CD14-positive monocyte (primary cell): ENCODE data around the gene ARL14EPL. TPM values are rescaled to one million over a fixed set of nuclear protein-coding genes. Genes with fewer than 3 reads are reported as not detected.

Source experiments
- DNase-seq, 3 donors: peaks; one replicate each; pipeline ENCODE4 v3.0.0-alpha.2; 2011 to 2022
- H2AFZ ChIP-seq: 2 replicates; pipeline ENCODE4 v1.6.0; 2012; ENCODE audit warnings: mild to moderate bottlenecking, low read depth, low read length, inconsistent platforms; ENCODE audit not compliant: insufficient read depth, poor library complexity, severe bottlenecking
- H3K27ac ChIP-seq, 2 donors: 1 replicate in 1 of 2; 2 replicates in 1 of 2; pipeline ENCODE4 v1.5.1; 2012 to 2013; ENCODE audit warnings: low read length in 2 of 2, control low read depth in 1 of 2, inconsistent platforms in 1 of 2, low read depth in 1 of 2, mild to moderate bottlenecking in 1 of 2
- H3K27me3 ChIP-seq, 2 donors: one replicate each; pipeline versions ENCODE4 v1.6.0 to v1.6.1; 2011 to 2013; ENCODE audit warnings: low read length in 2 of 2; ENCODE audit not compliant: control insufficient read depth in 2 of 2, insufficient read depth in 2 of 2
- H3K36me3 ChIP-seq, 2 donors: replicated peaks in 1 of 2; 1 replicate in 1 of 2; 2 replicates in 1 of 2; pipeline versions ENCODE4 v1.5.1 to v1.6.1; 2012 to 2013; ENCODE audit warnings: low read length in 2 of 2, control low read depth in 1 of 2, inconsistent platforms in 1 of 2, mild to moderate bottlenecking in 1 of 2; ENCODE audit not compliant: insufficient read depth in 2 of 2, control insufficient read depth in 1 of 2
- H3K4me1 ChIP-seq, 2 donors: 1 replicate in 1 of 2; 2 replicates in 1 of 2; pipeline versions ENCODE4 v1.5.1 to v1.6.1; 2012 to 2013; ENCODE audit warnings: low read length in 2 of 2, control low read depth in 1 of 2, inconsistent platforms in 1 of 2, mild to moderate bottlenecking in 1 of 2, moderate library complexity in 1 of 2; ENCODE audit not compliant: insufficient read depth in 2 of 2, control insufficient read depth in 1 of 2
- H3K4me2 ChIP-seq: replicated peaks from 2 replicates; pipeline ENCODE3; 2012; ENCODE audit warnings: low read length, moderate library complexity, mild to moderate bottlenecking; ENCODE audit not compliant: poor library complexity, severe bottlenecking; ENCODE audit errors: extremely low read depth
- H3K4me3 ChIP-seq, 3 experiments: fragments of 200-600 bp in 1 of 3; sonication (generic) in 1 of 3; replicated peaks in 1 of 3; 1 replicate in 2 of 3; 2 replicates in 1 of 3; pipeline ENCODE4 v1.5.1; 2011 to 2013; ENCODE audit warnings: low read length in 3 of 3, mild to moderate bottlenecking in 3 of 3, control low read depth in 2 of 3, low read depth in 2 of 3, inconsistent platforms in 1 of 3, moderate library complexity in 1 of 3
- H3K79me2 ChIP-seq: 2 replicates; pipeline ENCODE4 v1.6.0; 2012; ENCODE audit warnings: mild to moderate bottlenecking, control low read depth, inconsistent platforms, low read length, moderate library complexity; ENCODE audit not compliant: insufficient read depth
- H3K9ac ChIP-seq: 2 replicates; pipeline ENCODE4 v1.6.0; 2017; ENCODE audit warnings: low read length, mild to moderate bottlenecking; ENCODE audit not compliant: insufficient read depth, poor library complexity, severe bottlenecking
- H3K9me3 ChIP-seq, 2 donors: replicated peaks in 1 of 2; 1 replicate in 1 of 2; 2 replicates in 1 of 2; pipeline versions ENCODE4 v1.5.1 to v1.6.1; 2012 to 2013; ENCODE audit warnings: low read length in 2 of 2, control low read depth in 1 of 2; ENCODE audit not compliant: control insufficient read depth in 1 of 2, insufficient read depth in 1 of 2
- H4K20me1 ChIP-seq: 2 replicates; pipeline ENCODE4 v1.6.0; 2012; ENCODE audit warnings: mild to moderate bottlenecking, low read length, control low read depth, moderate library complexity; ENCODE audit not compliant: insufficient read depth
- H3K27ac Mint-ChIP-seq, 7 donors: one replicate each; pipeline ENCODE4 v1.8.0; 2020; ENCODE audit warnings: mild to moderate bottlenecking in 7 of 7, mixed read lengths in 7 of 7, moderate library complexity in 6 of 7, inconsistent platforms in 2 of 7
- H3K27me3 Mint-ChIP-seq, 3 donors: one replicate each; pipeline ENCODE4 v1.8.0; 2021 to 2022; ENCODE audit warnings: low read depth in 3 of 3, mild to moderate bottlenecking in 3 of 3, mixed read lengths in 3 of 3, moderate library complexity in 3 of 3, inconsistent platforms in 1 of 3
- H3K36me3 Mint-ChIP-seq, 2 donors: one replicate each; pipeline ENCODE4 v1.8.0; 2020; ENCODE audit warnings: mixed read lengths in 2 of 2, inconsistent platforms in 1 of 2, mild to moderate bottlenecking in 1 of 2
- H3K4me1 Mint-ChIP-seq: one replicate; pipeline ENCODE4 v1.8.0; 2020; ENCODE audit warnings: mild to moderate bottlenecking, mixed read lengths
- H3K4me3 Mint-ChIP-seq, 2 donors: one replicate each; pipeline ENCODE4 v1.8.0; 2020; ENCODE audit warnings: mild to moderate bottlenecking in 2 of 2, mixed read lengths in 2 of 2, moderate library complexity in 1 of 2
- H3K9me3 Mint-ChIP-seq, 7 donors: one replicate each; pipeline ENCODE4 v1.8.0; 2020 to 2022; ENCODE audit warnings: mixed read lengths in 7 of 7, mild to moderate bottlenecking in 6 of 7, moderate library complexity in 6 of 7, inconsistent platforms in 2 of 7
- WGBS: methylation state at CpG from one replicate; pipeline ENCODE4 v1.1.5; 2013; ENCODE audit warnings: missing lambda C conversion rate; ENCODE audit not compliant: insufficient coverage; 5-methylcytosine and 5-hydroxymethylcytosine counted together
- intact Hi-C, 2 donors: fragments of 100-400 bp; cut with micrococcal nuclease; formaldehyde crosslinking; loops; one replicate each; pipeline versions ENCODE4 v1.15.0 to v1.15.1; 2023
- polyA plus RNA-seq, 3 donors: library from polyadenylated mRNA; depleted of rRNA in 1 of 3; unstranded in 2 of 3; stranded (reverse) in 1 of 3; fragments of 300-500 nt in 2 of 3; fragments of >200 nt in 1 of 3; fragmentation: Illumina TruSeq in 2 of 3; gene quantifications; 1 replicate in 2 of 3; 2 replicates in 1 of 3; pipeline ENCODE4 v1.2.3, GENCODE V29; 2012 to 2021
- TF ChIP-seq, protein P1 (sequence below): fragments of 200-600 bp; IDR thresholded peaks from one replicate; pipeline ENCODE4 v1.8.0; 2022; ENCODE audit warnings: antibody characterized with exemption, mild to moderate bottlenecking

The ARL14EPL gene
- polyA plus RNA-seq, 3 donors: 0.11 TPM; not detected in 2

DNA sequence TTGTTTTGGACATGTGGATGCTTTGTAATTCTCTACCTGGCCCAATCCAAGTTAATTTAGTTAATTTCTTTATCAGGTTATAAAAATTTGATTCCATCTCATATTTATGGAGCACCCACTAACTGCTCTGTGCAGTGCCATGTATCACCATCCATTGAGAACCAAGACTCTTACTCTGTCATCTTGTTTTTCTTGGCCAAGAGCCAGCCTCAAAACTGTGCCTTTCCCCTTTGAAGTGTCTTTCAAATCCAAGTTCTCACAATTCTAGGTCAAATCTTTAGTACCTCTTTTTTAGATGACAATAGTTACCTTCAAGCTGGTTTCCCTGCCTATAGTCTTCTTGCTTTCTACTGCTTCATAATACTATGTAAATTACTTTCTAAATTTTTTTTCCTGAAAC lies 55.8 kb downstream of the ARL14EPL start:
- no peak overlapping the region for H3K27ac Mint-ChIP-seq
- Histone ChIP-seq H3K27me3 (no peaks in the 10 kb centered on the region), H3K4me1 (peaks cover 18 to 22% of the 10 kb centered on the region in 2 donors), H3K9ac (no peak overlapping the region), H3K79me2 (peaks cover 54% of the 10 kb centered on the region), H2AFZ (no peak overlapping the region), H3K27ac (no peak overlapping the region), H3K36me3 (peaks cover 22 to 45% of the 10 kb centered on the region in 2 donors), H3K9me3 (no peaks in the 10 kb centered on the region), H3K4me3 (no peak overlapping the region), H3K4me2 (no peak overlapping the region), H4K20me1 (no peaks in the 10 kb centered on the region)
- H3K4me3 Mint-ChIP-seq: no peak overlapping the region
- TF ChIP-seq, protein P1, sequence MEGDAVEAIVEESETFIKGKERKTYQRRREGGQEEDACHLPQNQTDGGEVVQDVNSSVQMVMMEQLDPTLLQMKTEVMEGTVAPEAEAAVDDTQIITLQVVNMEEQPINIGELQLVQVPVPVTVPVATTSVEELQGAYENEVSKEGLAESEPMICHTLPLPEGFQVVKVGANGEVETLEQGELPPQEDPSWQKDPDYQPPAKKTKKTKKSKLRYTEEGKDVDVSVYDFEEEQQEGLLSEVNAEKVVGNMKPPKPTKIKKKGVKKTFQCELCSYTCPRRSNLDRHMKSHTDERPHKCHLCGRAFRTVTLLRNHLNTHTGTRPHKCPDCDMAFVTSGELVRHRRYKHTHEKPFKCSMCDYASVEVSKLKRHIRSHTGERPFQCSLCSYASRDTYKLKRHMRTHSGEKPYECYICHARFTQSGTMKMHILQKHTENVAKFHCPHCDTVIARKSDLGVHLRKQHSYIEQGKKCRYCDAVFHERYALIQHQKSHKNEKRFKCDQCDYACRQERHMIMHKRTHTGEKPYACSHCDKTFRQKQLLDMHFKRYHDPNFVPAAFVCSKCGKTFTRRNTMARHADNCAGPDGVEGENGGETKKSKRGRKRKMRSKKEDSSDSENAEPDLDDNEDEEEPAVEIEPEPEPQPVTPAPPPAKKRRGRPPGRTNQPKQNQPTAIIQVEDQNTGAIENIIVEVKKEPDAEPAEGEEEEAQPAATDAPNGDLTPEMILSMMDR: no peak
- H3K9me3 Mint-ChIP-seq: no peaks in the 10 kb centered on the region
- intact Hi-C loops: loop anchor here (5.0 to 10.0 kb wide), 3 partner anchors 246 to 463 kb away; partner anchors contain the start of genes TMED7 (in 2 of the 2), AP3S1 (in 1 of the 2) and ATG12 (in 1 of the 2)
- H3K27me3 Mint-ChIP-seq: no peaks in the 10 kb centered on the region
- H3K36me3 Mint-ChIP-seq: peaks cover 38 to 49% of the 10 kb centered on the region in 2 donors
- DNase-seq: no peak
- peaks cover 29% of the 10 kb centered on the region for H3K4me1 Mint-ChIP-seq

DNA sequence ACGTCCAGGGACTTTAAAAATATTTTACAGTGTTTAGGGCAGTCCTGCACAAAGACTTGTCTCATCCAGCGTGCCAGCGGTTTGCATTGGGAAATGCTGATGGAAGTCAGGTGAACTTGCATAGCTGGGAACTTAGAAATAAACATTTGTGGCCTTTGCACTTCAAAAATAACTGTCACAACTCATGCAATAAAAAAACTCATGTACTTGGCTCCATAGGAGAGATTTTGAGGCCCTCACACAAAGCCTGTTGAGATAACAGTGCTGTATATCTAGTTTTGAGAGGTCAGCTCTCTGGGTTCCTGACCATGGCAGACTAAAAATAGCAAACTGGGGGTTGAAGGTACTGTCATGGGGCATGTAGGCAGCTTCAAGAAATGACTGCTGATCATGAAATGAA lies 58.0 kb downstream of the ARL14EPL start:
- Mint-ChIP-seq H3K36me3 (peaks cover 55 to 69% of the 10 kb centered on the region in 2 donors), H3K9me3 (no peaks in the 10 kb centered on the region)
- intact Hi-C loops: no loop called here

More for the DNA sequence above, 58.0 kb downstream of the ARL14EPL start:
- no peak for DNase-seq
- Histone ChIP-seq H3K9me3 (no peaks in the 10 kb centered on the region), H3K4me2 (no peak overlapping the region), H4K20me1 (no peaks in the 10 kb centered on the region), H3K27me3 (no peaks in the 10 kb centered on the region), H2AFZ (no peak overlapping the region), H3K79me2 (peaks cover 38% of the 10 kb centered on the region), H3K4me3 (no peak overlapping the region), H3K9ac (no peak overlapping the region), H3K36me3 (peaks cover 44 to 68% of the 10 kb centered on the region in 2 donors), H3K4me1 (peaks cover 10 to 14% of the 10 kb centered on the region in 2 donors), H3K27ac (no peak overlapping the region)
- WGBS: no CpG with 5 or more reads among the region's 3 CpGs
- Mint-ChIP-seq H3K4me1 (peaks cover 18% of the 10 kb centered on the region), H3K27ac (peak overlapping the region in 1 of 7 donors; percentile 33), H3K4me3 (no peak overlapping the region), H3K27me3 (no peaks in the 10 kb centered on the region)
- TF ChIP-seq, protein P1: no peak
